GM12891 (cell line): ENCODE measurements around the gene CDC42BPA.

Source experiments
- POLR2A ChIP-seq: IDR thresholded peaks from 2 replicates; pipeline ENCODE4 v1.6.1; 2011; ENCODE audit warnings: low read depth, low read length, control low read depth
- POLR2AphosphoS5 ChIP-seq: IDR thresholded peaks from 2 replicates; pipeline ENCODE4 v1.6.1; 2011; ENCODE audit warnings: low read depth, low read length, control low read depth

DNA sequence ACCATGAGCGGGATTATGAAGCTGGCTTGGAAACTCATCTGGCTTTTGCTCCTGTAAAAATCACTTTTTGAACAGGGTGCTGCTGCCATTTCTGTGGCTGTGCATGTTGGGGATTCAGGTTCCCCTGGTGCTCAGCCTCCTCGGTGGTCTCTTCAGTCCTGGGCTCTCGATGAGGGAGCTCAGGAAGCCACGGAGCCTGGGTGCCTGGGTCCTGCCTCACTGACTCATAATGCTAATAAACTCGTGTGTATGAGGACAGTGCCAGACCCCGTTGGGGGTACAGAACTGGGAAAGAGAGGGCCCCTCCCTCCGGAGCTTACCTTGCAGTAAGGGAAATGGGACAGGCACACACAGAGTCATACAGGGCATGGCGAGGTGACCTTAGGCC, 372.4 kb downstream of the CDC42BPA start:
- TF ChIP-seq POLR2AphosphoS5: no peak
- TF ChIP-seq POLR2A: no peak
